HepG2 (cell line): Measurements from ENCODE around the gene NINJ2. TPM values are rescaled to one million over a fixed set of nuclear protein-coding genes. Genes with fewer than 3 reads are reported as not detected.
A peak's percentile ranks its signal among the peaks of the same experiment; 100 is the strongest.

ENCODE experiments used
- FIP1L1 ChIP-seq: fragments of 200-400 bp; formaldehyde crosslinking; IDR thresholded peaks from 2 replicates; pipeline ENCODE4 v1.6.1; 2018; ENCODE audit warnings: low read depth, mild to moderate bottlenecking, low read length, moderate library complexity, borderline replicate concordance; ENCODE audit not compliant: insufficient read depth
- HNRNPLL ChIP-seq: fragments of 200-400 bp; formaldehyde crosslinking; IDR thresholded peaks from 2 replicates; pipeline ENCODE4 v1.6.1; 2017; ENCODE audit warnings: mild to moderate bottlenecking, low read depth, low read length; ENCODE audit not compliant: poor library complexity, severe bottlenecking
- HOXD1 ChIP-seq: sonication (generic); formaldehyde crosslinking; IDR thresholded peaks from 2 replicates; pipeline ENCODE4 v1.5.0; 2020; ENCODE audit warnings: missing genetic modification reagents
- ISX ChIP-seq: sonication (generic); formaldehyde crosslinking; conservative IDR thresholded peaks from 2 replicates; pipeline ENCODE4 v1.5.0; 2020; ENCODE audit warnings: missing genetic modification reagents
- KDM5A ChIP-seq: fragments of 200-600 bp; sonication (generic); IDR thresholded peaks from 2 replicates; pipeline ENCODE4 v1.7.0; 2018; ENCODE audit warnings: antibody characterized with exemption, mild to moderate bottlenecking, low read length, borderline replicate concordance
- MYC ChIP-seq: sonication (generic); formaldehyde crosslinking; IDR thresholded peaks from 2 replicates; pipeline ENCODE4 v1.9.0; 2021; ENCODE audit warnings: missing genetic modification reagents, borderline replicate concordance
- NFE2 ChIP-seq: sonication (generic); formaldehyde crosslinking; IDR thresholded peaks from 2 replicates; pipeline ENCODE4 v1.4.0; 2020; ENCODE audit warnings: missing genetic modification reagents
- NR2F6 ChIP-seq, 2 experiments: IDR thresholded peaks; 2 replicates each; pipeline ENCODE4 v1.6.1; 2016; ENCODE audit warnings: antibody characterized with exemption in 1 of 2, mild to moderate bottlenecking in 1 of 2
- RFXAP ChIP-seq: sonication (generic); formaldehyde crosslinking; IDR thresholded peaks from 2 replicates; pipeline ENCODE4 v1.4.0; 2020; ENCODE audit warnings: missing genetic modification reagents, borderline replicate concordance
- RNF2 ChIP-seq: fragments of 450-650 bp; conservative IDR thresholded peaks from 2 replicates; pipeline ENCODE4 v1.6.1; 2016; ENCODE audit warnings: low read depth
- SP4 ChIP-seq: sonication (generic); formaldehyde crosslinking; IDR thresholded peaks from 2 replicates; pipeline ENCODE4 v1.8.1; 2023; ENCODE audit warnings: mild to moderate bottlenecking, missing genetic modification reagents
- ZNF263 ChIP-seq: sonication (generic); formaldehyde crosslinking; IDR thresholded peaks from 2 replicates; pipeline ENCODE4 v1.4.0; 2020; ENCODE audit warnings: missing genetic modification reagents
- ZNF331 ChIP-seq: sonication (generic); formaldehyde crosslinking; IDR thresholded peaks from 2 replicates; pipeline ENCODE4 v1.4.0; 2020; ENCODE audit warnings: missing genetic modification reagents
- polyA plus RNA-seq, 8 experiments: library from polyadenylated mRNA; depleted of rRNA in 3 of 8; stranded (reverse) in 7 of 8; unstranded in 1 of 8; fragments of >200 nt; fragmentation: Illumina TruSeq in 4 of 8; extraction: Trizol in 4 of 8; gene quantifications; 2 replicates each; pipeline versions ENCODE4 v1.2.1 to v1.2.3, GENCODE V29; 2011 to 2016; ENCODE audit warnings: low read depth in 4 of 8, missing spikeins in 1 of 8, mixed read lengths in 1 of 8; ENCODE audit not compliant: insufficient read depth in 1 of 8
- total RNA-seq, 5 experiments: library from RNA; depleted of rRNA; stranded (reverse); fragments of >200 nt; fragmentation: Illumina TruSeq; extraction: Trizol; gene quantifications; 2 replicates each; pipeline ENCODE4 v1.2.3, GENCODE V29; 2016; ENCODE audit warnings: low read depth in 1 of 5
- TF ChIP-seq, protein P1 (sequence below): sonication (generic); formaldehyde crosslinking; IDR thresholded peaks from 2 replicates; pipeline ENCODE4 v1.8.0; 2023; ENCODE audit warnings: mild to moderate bottlenecking, missing genetic modification reagents
- TF ChIP-seq, protein P2 (sequence below): sonication (generic); formaldehyde crosslinking; IDR thresholded peaks from 2 replicates; pipeline ENCODE4 v1.8.0; 2022; ENCODE audit warnings: mild to moderate bottlenecking, missing genetic modification reagents; ENCODE audit not compliant: insufficient replicate concordance
- TF ChIP-seq, protein P3 (sequence below): sonication (generic); formaldehyde crosslinking; IDR thresholded peaks from one replicate; pipeline ENCODE4 v1.5.1; 2020; ENCODE audit warnings: mild to moderate bottlenecking, missing genetic modification reagents; ENCODE audit errors: not compliant biosample characterization

Gene NINJ2
- total and polyA plus RNA-seq, 2 of the 13 experiments (the other 11 are each of a cell fraction or from before 2014, with no cell fraction given), result 0.62 to 3.8 TPM

DNA sequence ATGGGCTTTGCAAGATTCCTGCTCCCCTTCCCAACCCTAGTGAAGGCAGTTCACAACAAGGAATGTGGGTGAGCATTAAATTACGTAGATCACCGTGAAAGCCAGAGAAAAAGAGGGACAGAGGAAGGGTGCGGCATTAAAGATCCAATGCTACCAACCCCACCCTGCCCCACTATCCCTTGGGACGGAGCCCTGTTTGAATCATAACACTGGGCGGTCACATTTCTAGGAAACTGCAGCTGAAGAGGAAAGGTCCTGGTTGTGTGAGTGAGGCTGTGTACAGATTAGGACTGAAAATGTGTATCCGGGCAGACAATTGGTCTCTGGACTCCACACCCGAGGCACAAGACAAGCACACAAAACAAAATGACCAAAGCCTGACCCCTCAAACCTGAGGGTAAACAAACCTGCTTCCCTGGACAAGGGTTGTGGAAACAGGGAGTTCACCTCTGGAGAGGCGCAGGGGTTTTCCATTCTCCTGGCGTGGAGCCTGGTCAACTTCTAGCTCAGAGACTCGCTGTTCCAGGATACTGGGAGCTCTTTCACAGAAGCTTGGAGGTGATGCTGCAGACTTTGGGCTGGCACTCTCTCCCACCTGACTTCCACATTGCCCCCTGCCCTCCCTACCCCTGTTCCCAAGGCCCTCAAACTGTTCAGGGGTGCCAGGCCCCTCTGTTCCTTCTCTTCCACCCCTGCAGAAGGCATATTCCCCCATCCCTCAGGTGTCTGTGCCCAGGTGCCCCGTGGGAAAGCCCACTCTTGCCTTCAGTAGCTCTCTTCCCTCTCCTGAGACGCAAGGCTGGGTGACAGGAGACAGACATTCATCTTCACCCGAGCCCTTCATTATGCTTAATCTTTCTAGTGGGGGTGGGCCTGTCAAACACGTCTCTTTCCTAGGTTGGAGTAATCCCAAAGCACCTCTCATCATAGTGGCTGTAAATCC, 16.5 kb downstream of the NINJ2 start (continued):
- TF ChIP-seq NFE2 (CRISPR knock-in tag), result no peak
- TF ChIP-seq, protein P1, sequence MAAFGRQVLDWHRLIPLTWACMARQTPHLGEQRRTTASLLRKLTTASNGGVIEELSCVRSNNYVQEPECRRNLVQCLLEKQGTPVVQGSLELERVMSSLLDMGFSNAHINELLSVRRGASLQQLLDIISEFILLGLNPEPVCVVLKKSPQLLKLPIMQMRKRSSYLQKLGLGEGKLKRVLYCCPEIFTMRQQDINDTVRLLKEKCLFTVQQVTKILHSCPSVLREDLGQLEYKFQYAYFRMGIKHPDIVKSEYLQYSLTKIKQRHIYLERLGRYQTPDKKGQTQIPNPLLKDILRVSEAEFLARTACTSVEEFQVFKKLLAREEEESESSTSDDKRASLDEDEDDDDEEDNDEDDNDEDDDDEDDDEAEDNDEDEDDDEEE (CRISPR knock-in tag), result no peak
- TF ChIP-seq NR2F6 (IDR thresholded peaks at IDR 0.05), result peak; percentile 96
- TF ChIP-seq NR2F6 (CRISPR knock-in tag; IDR thresholded peaks at IDR 0.05), result peak; percentile 96
- TF ChIP-seq, protein P2, sequence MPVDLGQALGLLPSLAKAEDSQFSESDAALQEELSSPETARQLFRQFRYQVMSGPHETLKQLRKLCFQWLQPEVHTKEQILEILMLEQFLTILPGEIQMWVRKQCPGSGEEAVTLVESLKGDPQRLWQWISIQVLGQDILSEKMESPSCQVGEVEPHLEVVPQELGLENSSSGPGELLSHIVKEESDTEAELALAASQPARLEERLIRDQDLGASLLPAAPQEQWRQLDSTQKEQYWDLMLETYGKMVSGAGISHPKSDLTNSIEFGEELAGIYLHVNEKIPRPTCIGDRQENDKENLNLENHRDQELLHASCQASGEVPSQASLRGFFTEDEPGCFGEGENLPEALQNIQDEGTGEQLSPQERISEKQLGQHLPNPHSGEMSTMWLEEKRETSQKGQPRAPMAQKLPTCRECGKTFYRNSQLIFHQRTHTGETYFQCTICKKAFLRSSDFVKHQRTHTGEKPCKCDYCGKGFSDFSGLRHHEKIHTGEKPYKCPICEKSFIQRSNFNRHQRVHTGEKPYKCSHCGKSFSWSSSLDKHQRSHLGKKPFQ (CRISPR knock-in tag), result no peak
- no peak for TF ChIP-seq SP4 (CRISPR knock-in tag)
- TF ChIP-seq MYC (CRISPR knock-in tag), result peak; percentile 37; the same call in 1 of the 2 replicates
- TF ChIP-seq KDM5A, result no peak
- no peak for TF ChIP-seq FIP1L1
- no peak; the same call in 1 of the 2 replicates for TF ChIP-seq HOXD1 (CRISPR knock-in tag)
- no peak for TF ChIP-seq HNRNPLL
- TF ChIP-seq, protein P3, sequence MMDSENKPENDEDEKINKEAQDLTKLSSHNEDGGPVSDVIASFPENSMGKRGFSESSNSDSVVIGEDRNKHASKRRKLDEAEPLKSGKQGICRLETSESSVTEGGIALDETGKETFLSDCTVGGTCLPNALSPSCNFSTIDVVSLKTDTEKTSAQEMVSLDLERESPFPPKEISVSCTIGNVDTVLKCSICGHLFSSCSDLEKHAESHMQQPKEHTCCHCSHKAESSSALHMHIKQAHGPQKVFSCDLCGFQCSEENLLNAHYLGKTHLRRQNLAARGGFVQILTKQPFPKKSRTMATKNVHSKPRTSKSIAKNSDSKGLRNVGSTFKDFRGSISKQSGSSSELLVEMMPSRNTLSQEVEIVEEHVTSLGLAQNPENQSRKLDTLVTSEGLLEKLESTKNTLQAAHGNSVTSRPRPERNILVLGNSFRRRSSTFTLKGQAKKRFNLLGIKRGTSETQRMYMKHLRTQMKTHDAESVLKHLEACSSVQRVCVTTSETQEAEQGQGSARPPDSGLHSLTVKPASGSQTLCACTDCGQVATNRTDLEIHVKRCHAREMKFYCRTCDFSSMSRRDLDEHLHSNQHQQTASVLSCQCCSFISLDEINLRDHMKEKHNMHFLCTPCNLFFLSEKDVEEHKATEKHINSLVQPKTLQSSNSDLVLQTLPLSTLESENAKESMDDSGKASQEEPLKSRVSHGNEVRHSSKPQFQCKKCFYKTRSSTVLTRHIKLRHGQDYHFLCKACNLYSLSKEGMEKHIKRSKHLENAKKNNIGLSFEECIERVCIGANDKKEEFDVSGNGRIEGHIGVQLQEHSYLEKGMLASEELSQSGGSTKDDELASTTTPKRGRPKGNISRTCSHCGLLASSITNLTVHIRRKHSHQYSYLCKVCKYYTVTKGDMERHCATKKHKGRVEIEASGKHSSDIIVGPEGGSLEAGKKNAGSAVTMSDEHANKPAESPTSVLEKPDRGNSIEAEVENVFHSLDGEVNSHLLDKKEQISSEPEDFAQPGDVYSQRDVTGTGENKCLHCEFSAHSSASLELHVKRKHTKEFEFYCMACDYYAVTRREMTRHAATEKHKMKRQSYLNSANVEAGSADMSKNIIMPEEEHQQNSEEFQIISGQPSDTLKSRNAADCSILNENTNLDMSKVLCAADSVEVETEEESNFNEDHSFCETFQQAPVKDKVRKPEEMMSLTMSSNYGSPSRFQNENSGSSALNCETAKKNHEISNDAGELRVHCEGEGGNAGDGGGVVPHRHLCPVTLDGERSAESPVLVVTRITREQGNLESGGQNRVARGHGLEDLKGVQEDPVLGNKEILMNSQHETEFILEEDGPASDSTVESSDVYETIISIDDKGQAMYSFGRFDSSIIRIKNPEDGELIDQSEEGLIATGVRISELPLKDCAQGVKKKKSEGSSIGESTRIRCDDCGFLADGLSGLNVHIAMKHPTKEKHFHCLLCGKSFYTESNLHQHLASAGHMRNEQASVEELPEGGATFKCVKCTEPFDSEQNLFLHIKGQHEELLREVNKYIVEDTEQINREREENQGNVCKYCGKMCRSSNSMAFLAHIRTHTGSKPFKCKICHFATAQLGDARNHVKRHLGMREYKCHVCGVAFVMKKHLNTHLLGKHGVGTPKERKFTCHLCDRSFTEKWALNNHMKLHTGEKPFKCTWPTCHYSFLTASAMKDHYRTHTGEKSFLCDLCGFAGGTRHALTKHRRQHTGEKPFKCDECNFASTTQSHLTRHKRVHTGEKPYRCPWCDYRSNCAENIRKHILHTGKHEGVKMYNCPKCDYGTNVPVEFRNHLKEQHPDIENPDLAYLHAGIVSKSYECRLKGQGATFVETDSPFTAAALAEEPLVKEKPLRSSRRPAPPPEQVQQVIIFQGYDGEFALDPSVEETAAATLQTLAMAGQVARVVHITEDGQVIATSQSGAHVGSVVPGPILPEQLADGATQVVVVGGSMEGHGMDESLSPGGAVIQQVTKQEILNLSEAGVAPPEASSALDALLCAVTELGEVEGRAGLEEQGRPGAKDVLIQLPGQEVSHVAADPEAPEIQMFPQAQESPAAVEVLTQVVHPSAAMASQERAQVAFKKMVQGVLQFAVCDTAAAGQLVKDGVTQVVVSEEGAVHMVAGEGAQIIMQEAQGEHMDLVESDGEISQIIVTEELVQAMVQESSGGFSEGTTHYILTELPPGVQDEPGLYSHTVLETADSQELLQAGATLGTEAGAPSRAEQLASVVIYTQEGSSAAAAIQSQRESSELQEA (CRISPR knock-in tag), result no peak
- peak; percentile 96 for TF ChIP-seq RFXAP (CRISPR knock-in tag)
- TF ChIP-seq ZNF331 (CRISPR knock-in tag), result peak; percentile 84; the same call in 1 of the 2 replicates
- peak; percentile 15; the same call in 1 of the 2 replicates for TF ChIP-seq ZNF263
- TF ChIP-seq RNF2, result no peak
- no peak for TF ChIP-seq ISX (CRISPR knock-in tag)
